Measurements from ENCODE around the gene SETSIP.
"Not testable (repeated sequence)": the region's sequence is repeated elsewhere in the genome, so short reads cannot be mapped to it uniquely, and the experiment has no call there.

SETSIP gene

DNA sequence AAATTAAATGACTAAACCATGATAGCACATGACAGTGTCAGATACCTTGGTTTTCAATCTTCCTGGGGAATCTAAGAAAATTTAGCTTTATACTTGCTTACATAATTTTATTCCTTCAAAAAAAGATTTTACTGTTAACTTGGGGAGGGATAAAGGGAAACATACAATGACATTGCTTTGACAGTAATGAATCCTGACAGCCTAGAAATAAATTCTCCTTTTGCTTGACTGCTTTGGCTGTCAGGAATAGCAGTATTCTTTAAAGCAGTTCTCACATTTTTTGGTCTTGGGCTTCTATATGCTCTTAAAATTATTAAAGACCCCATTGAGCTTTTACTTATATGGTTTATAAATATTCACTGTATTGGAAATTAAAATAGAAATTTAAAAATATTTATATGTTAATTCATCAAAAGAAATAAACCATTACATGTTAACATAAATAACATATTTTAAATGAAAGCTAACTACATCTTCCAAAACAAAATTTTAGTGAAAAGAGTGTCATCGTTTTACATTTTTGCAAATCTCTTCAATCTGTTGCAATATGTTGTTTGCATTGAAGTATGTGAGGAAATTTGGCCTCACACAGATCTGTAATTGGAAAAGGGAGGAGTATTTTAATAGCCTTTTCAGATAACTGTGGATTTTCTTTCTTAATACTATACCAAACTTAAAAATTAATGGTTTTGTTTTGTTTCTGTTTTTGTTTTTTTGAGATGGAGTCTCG lies 29.3 kb downstream of the SETSIP start:
- no peak for DNase-seq (ENCODE audit: low spot score)

DNA sequence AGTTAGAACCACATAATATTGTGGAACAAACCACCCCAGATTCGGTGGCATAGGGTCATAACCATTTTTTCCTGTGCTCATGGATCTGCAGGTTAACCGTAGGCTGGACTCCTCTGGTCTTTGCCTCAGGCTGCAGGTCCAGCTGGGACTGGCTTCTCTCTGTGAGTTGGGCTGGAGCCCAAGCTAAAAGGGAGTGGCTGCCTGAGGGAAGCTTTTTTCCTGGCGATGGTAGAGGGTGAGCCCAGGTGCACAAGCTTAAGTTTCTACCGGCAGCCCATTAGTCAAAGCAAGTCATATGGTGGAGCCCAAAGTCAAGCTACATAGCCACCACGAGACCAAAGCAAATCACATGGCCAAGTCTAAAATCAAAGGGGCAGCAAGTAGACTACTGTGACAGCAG lies 31.6 kb downstream of the SETSIP start:
- no peak for DNase-seq (ENCODE audit: low spot score)

DNA sequence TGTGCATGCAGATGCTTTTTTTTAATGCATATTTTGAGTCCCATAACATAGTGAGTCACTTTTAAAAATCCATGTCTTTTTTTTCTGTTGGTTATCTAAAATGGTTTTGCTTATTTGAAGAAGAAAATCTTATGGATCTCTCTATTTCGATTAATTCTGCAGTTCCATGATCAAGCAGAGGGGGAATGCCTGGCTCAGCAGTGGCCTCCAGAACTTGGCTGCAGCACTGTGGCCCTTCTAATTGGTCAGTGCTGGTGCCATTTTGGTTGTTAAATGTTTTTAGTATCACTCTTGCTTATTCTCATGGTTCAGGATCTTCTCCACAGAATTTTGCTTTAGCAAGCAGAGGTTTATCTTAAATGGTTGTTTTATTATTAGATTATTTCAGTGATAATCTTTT lies 34.2 kb downstream of the SETSIP start:
- no peak for DNase-seq (ENCODE audit: low spot score)

DNA sequence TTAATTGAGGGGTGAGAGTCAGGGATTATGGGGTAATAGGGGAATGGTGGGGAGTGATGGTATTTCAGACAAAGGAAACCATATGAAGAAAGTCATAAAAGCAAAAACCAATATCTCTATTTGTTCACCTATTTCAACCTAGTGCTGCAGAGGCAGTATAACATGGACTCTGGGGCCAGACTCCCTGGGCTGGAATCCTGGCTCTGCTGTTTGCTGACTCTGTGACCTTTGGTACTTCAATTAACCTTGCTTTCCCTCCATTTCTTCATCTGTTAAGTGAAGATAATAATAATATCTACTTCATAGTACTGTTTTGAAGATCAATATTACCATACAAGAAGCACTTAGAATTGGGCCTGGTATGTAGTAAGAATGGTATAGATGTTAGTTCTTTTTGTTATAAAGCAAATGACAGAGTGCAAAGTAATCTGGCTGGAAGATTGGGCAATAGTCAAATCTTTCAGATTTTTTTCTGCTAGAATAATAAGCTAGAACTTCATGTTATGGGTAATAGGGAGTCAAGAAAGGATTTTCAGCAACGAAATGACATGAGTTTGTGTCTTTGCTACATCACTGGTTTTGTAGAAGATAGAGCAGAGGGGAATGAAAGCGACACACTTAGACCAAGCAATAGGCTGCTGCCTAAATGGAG lies 36.4 kb downstream of the SETSIP start:
- no peak for DNase-seq (ENCODE audit: low spot score)

DNA sequence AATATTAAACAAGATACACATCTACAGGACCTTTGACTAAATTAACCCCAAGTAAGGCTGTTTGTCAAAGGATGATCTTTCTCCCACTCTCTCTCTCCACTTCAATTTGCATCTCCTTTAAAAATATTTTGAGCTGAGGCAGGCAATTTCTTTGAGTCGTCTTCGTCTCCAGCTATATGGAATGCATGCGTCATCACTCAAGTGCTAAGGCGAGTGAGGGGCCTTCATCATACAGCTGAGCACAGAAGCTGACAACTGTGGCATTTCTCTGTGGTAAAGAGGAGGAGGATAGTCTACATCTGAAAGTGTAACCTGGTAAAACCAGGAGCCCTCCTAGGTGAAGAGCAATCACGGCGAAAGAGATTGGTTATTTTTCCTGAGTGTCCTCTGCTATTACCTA lies 37.8 kb downstream of the SETSIP start:
- DNase-seq (ENCODE audit: low spot score) = no peak

DNA sequence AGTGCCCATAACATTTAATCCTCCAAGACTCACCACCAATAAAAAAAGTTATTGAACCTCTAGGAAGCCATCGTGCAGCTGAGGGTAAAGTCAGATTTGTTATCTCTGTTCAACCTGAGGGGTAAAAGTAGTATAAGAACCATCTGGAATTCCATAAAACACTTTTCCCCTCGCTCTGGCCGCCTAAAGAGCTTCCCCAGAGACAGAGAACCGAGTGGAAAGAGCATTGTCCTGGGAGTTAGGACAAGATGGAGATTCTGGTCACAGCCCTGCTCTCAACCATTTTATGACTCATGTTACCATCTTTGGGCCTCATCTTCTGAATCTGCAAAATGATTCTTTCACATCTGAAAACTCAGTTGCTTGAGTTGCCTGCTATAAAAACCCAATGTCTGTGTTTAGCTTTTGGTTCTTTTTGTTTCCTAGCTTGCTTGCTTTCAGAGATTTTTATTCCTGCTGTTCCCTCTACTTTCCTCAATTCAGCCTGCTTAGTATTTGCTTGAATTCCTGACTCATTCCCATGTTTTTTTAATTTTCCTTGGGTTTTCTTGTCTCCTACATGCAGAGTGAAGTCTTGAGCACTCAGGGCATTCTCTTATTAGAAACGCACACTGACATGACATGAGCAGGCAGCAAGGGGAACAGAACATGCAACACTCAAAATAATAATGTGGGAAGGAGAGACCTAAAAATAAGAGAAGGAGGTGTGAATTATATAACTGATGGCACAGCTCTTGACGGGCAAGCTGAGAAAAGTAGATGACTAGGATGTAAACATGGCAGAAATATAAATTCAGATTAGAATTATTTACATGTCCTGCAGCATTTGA lies 43.7 kb downstream of the SETSIP start:
- DNase-seq (ENCODE audit: low spot score) = no peak

DNA sequence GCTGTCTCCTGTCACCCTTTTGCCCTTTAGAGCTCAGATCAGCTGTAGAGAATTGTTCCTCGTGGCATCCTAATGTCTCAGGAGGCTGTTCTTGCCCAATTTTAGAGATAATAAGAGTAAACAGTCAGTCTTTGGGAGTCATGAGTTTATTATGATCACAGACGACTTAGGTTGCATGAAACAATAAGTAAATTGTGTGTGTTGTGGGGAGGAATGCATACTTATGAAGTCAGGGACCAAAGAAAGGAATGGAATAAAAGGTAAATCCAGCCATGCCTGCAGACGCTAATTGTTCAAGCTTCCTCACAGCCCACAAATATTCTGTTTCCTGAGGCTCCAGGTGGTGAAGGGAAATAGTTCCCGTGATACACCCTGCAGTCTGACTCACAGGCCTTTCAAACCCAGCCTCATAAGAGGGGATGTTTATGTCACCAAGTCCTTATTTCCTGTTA lies 44.5 kb downstream of the SETSIP start:
- no peak for DNase-seq (ENCODE audit: low spot score)

DNA sequence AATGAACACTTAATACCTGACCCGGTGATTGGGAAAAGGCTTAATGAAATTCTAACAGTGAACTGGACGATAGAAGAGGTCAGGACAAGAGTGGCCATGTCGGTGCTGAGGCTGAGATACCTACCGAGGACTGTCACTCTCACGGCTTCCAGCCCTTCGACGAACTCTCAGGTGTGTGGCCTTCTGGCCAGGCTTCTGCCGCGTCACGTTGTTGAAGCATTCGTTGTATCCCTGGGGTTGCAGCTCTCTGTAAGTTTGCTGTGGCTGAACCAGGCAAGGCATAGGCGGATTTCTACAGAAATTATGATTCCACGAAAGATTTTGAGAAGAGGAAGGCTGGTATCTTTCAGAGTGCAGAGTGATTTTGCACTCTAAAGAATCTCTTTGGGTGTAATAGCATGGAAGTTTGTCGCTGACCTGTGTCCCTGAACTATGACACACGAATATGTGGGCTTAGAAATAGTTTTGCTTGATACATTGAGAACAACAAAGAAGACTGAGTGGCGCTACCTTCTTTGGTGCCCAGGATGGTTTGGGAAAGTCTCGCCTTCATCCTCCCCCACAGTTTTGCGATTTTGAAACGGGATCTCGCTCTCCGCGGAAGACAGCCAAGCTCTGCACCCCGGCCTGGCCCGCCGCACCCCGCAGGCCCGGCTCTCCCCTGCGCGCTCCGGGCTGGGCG lies 45.8 kb downstream of the SETSIP start:
- DNase-seq (ENCODE audit: low spot score) = no peak

DNA sequence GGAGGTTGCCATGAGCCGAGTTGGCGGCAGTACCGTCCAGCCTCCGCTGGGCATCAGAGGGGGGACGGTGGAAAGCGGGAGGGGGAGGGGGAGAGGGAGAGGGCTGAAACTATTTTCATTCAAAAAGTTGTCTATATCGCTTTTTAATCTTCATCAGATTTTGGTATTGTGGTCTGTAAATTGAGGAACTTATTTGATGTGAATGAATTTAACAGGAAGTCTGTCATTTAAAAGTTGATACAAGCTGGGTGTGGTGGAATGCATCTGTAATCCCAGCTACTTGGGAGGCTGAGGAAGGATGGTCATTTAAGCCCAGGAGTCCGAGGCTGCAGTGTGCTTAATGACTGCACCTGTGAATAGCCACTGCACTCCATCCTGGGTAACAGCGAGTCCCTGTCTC lies 48.4 kb downstream of the SETSIP start:
- no peak for DNase-seq (ENCODE audit: low spot score)

DNA sequence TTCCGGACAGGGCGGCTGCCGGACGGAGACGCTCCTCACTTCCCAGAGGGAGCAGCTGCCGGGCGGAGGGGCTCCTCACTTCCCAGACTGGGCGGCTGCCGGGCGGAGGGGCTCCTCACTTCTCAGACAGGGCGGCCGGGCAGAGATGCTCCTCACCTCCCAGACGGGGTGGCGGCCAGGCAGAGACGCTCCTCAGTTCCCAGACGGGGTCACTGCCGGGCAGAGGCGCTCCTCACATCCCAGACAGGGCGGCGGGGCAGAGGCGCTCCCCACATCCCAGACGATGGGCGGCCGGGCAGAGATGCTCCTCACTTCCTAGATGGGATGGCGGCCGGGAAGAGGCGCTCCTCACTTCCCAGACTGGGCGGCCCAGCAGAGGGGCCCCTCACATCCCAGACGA lies 49.2 kb downstream of the SETSIP start:
- not testable (repeated sequence) for DNase-seq (ENCODE audit: low spot score)
